HCT116 (cell line): ENCODE results near the gene CRBN. TPM values are rescaled to one million over a fixed set of nuclear protein-coding genes. Genes with fewer than 3 reads are reported as not detected.

Experiments used
- ATAC-seq: fragments of 200-7000 bp; cut with Tn5 transposase; 2 replicates; pipeline ENCODE4 v1.9.1; 2020; ENCODE audit warnings: mild to moderate bottlenecking, moderate library complexity
- BruUV-seq: library from RNA; stranded (reverse); fragments of 400-500 nt; replicated peaks from 2 replicates; lab custom pipeline; 2021; lab: Mats Ljungman, UMichigan
- CTCF ChIA-PET: fragments of 300-600 bp; sonication (Branson Sonifier 250); formaldehyde crosslinking; loops from one replicate; lab custom pipeline; 2021; ENCODE audit warnings: antibody characterized with exemption; lab: Charles Lee
- POLR2A ChIA-PET: fragments of 300-600, 350-600 bp; sonication (Branson Sonifier 250); formaldehyde crosslinking; loops from one replicate; lab custom pipeline; 2021; ENCODE audit warnings: antibody characterized with exemption; lab: Charles Lee
- RAD21 ChIA-PET, 2 experiments: fragments of 300-600 bp; sonication (Branson Sonifier 250); formaldehyde crosslinking; loops; one replicate each; lab custom pipeline; 2023; ENCODE audit warnings: low total read pairs in 2 of 2; ENCODE audit not compliant: uncharacterized antibody in 2 of 2, unreplicated experiment in 2 of 2, low non-redundant PET in 1 of 2; lab: Charles Lee
- DNase-seq: peaks from one replicate; pipeline ENCODE4 v3.0.0-alpha.2; 2010; ENCODE audit warnings: low read depth, low spot score
- H2AFZ ChIP-seq: fragments of 200-600 bp; shearing (Covaris generic), sonication (generic); 2 replicates; pipeline ENCODE4 v1.6.1; 2017; ENCODE audit warnings: low read depth, mixed run types, mixed read lengths, antibody characterized with exemption, low read length; ENCODE audit not compliant: poor library complexity, severe bottlenecking
- H3K27ac ChIP-seq: 2 replicates; pipeline ENCODE4 v1.5.1; 2012; ENCODE audit warnings: low read depth, low read length
- H3K27me3 ChIP-seq: fragments of 200-600 bp; sonication (generic); 2 replicates; pipeline ENCODE4 v1.6.1; 2016; ENCODE audit warnings: mixed run types, low read length, mixed read lengths; ENCODE audit not compliant: insufficient read depth
- H3K36me3 ChIP-seq, 2 experiments: fragments of 200-500 bp in 1 of 2; fragments of 200-600 bp in 1 of 2; sonication (Bioruptor generic) in 1 of 2; sonication (generic) in 1 of 2; 2 replicates each; pipeline versions ENCODE4 v1.5.1 to v1.6.1; 2014 to 2016; ENCODE audit warnings: low read length in 2 of 2, inconsistent platforms in 1 of 2, mixed read lengths in 1 of 2, mixed run types in 1 of 2; ENCODE audit not compliant: insufficient read depth in 2 of 2, control insufficient read depth in 1 of 2
- H3K4me1 ChIP-seq, 2 experiments: fragments of 200-600 bp in 1 of 2; sonication (generic) in 1 of 2; 2 replicates each; pipeline versions ENCODE4 v1.5.1 to v1.6.1; 2012 to 2017; ENCODE audit warnings: low read length in 2 of 2, inconsistent platforms in 1 of 2, mild to moderate bottlenecking in 1 of 2, mixed read lengths in 1 of 2, mixed run types in 1 of 2, moderate library complexity in 1 of 2; ENCODE audit not compliant: insufficient read depth in 2 of 2, control insufficient read depth in 1 of 2
- H3K4me2 ChIP-seq: fragments of 200-600 bp; sonication (generic); 2 replicates; pipeline ENCODE4 v1.6.1; 2017; ENCODE audit warnings: mixed run types, low read length, mixed read lengths
- H3K4me3 ChIP-seq, 2 experiments: fragments of 200-600 bp in 1 of 2; sonication (generic) in 1 of 2; replicated peaks in 1 of 2; 2 replicates each; pipeline ENCODE4 v1.5.1; 2011 to 2016; ENCODE audit warnings: low read length in 2 of 2, control low read depth in 1 of 2, low read depth in 1 of 2, mild to moderate bottlenecking in 1 of 2, mixed read lengths in 1 of 2, mixed run types in 1 of 2
- H3K79me2 ChIP-seq: fragments of 200-600 bp; sonication (generic); 2 replicates; pipeline ENCODE4 v1.6.1; 2017; ENCODE audit warnings: mild to moderate bottlenecking, mixed run types, low read length, moderate library complexity, mixed read lengths; ENCODE audit not compliant: insufficient read depth
- H3K9ac ChIP-seq: fragments of 200-600 bp; sonication (generic); 2 replicates; pipeline ENCODE4 v1.6.1; 2016; ENCODE audit warnings: low read length, mixed read lengths
- H3K9me2 ChIP-seq: fragments of 200-600 bp; sonication (generic), shearing (Covaris generic); 2 replicates; pipeline ENCODE4 v1.6.1; 2017; ENCODE audit warnings: mixed run types, mild to moderate bottlenecking, moderate library complexity; ENCODE audit not compliant: insufficient read depth
- H3K9me3 ChIP-seq, 2 experiments: fragments of 200-500 bp in 1 of 2; fragments of 200-600 bp in 1 of 2; sonication (Bioruptor generic) in 1 of 2; sonication (generic) in 1 of 2; 2 replicates each; pipeline ENCODE4 v1.6.1; 2014 to 2017; ENCODE audit warnings: low read length in 2 of 2, mixed read lengths in 2 of 2, inconsistent platforms in 1 of 2, low read depth in 1 of 2, mild to moderate bottlenecking in 1 of 2, mixed run types in 1 of 2, moderate library complexity in 1 of 2; ENCODE audit not compliant: control insufficient read depth in 1 of 2, insufficient read depth in 1 of 2
- H4K20me1 ChIP-seq: fragments of 200-600 bp; sonication (generic), shearing (Covaris generic); 2 replicates; pipeline ENCODE4 v1.6.1; 2017; ENCODE audit warnings: mixed run types, mild to moderate bottlenecking, moderate library complexity; ENCODE audit not compliant: insufficient read depth
- ATF3 ChIP-seq: IDR thresholded peaks from 2 replicates; pipeline ENCODE4 v1.6.1; 2012
- CEBPB ChIP-seq: IDR thresholded peaks from 2 replicates; pipeline ENCODE4 v1.6.1; 2012; ENCODE audit warnings: low read depth
- CTCF ChIP-seq, 3 experiments: fragments of 200-600 bp in 1 of 3; sonication (generic) in 1 of 3; IDR thresholded peaks in 2 of 3; conservative IDR thresholded peaks in 1 of 3; 2 replicates each; pipeline ENCODE4 v1.5.1; 2012 to 2017; ENCODE audit warnings: low read depth in 2 of 3, low read length in 2 of 3, antibody characterized with exemption in 1 of 3, borderline replicate concordance in 1 of 3, control low read depth in 1 of 3, mild to moderate bottlenecking in 1 of 3, mixed read lengths in 1 of 3, mixed run types in 1 of 3, moderate library complexity in 1 of 3; ENCODE audit not compliant: insufficient read depth in 1 of 3
- ELF1 ChIP-seq: IDR thresholded peaks from 2 replicates; pipeline ENCODE4 v1.6.1; 2012; ENCODE audit warnings: low read depth, borderline replicate concordance
- EZH2 ChIP-seq: fragments of 200-600 bp; sonication (generic); IDR thresholded peaks from 2 replicates; pipeline ENCODE4 v1.6.1; 2017; ENCODE audit warnings: antibody characterized with exemption, mixed run types
- JUND ChIP-seq: IDR thresholded peaks from 2 replicates; pipeline ENCODE4 v1.6.1; 2012
- POLR2A ChIP-seq: IDR thresholded peaks from 2 replicates; pipeline ENCODE4 v1.7.0; 2011; ENCODE audit warnings: borderline replicate concordance; ENCODE audit not compliant: insufficient read depth, insufficient read length; ENCODE audit errors: extremely low read depth
- POLR2AphosphoS5 ChIP-seq: IDR thresholded peaks from 2 replicates; pipeline ENCODE4 v1.6.1; 2011; ENCODE audit warnings: mild to moderate bottlenecking, low read depth, low read length, moderate library complexity
- SP1 ChIP-seq: IDR thresholded peaks from 2 replicates; pipeline ENCODE4 v1.6.1; 2012; ENCODE audit warnings: low read depth
- SRF ChIP-seq: IDR thresholded peaks from 2 replicates; pipeline ENCODE4 v1.6.1; 2012; ENCODE audit warnings: low read depth
- YY1 ChIP-seq: IDR thresholded peaks from 2 replicates; pipeline ENCODE4 v1.6.1; 2011; ENCODE audit warnings: low read length, low read depth, moderate library complexity, mild to moderate bottlenecking; ENCODE audit not compliant: insufficient replicate concordance; ENCODE audit errors: extremely low read depth
- ZFX ChIP-seq: fragments of 450-650 bp; IDR thresholded peaks from 2 replicates; pipeline ENCODE4 v1.6.1; 2017
- intact Hi-C: fragments of 100-400 bp; cut with micrococcal nuclease; formaldehyde crosslinking; loops from 2 replicates; pipeline ENCODE4 v1.10.0; 2022
- total RNA-seq: library from RNA; stranded (reverse); gene quantifications from one replicate; pipeline ENCODE4 v1.2.1, GENCODE V29; 2021; ENCODE audit not compliant: unreplicated experiment

The CRBN gene
- total RNA-seq, 1 experiment from 2014 or later, result 29.1 TPM

- no peak overlapping the region for H3K4me2 ChIP-seq
- ATAC-seq, result no peak
- H3K4me3 ChIP-seq, result no peak overlapping the region
- H3K36me3 ChIP-seq, result no peaks in the 10 kb centered on the region
- RAD21 ChIA-PET, result no interaction called here
- POLR2A ChIA-PET, result interaction anchor here (0.7 kb wide), 1 partner anchor 20 kb away, joined by 3 read pairs; no protein-coding TSS in a partner anchor
- no peaks in the 10 kb centered on the region for H3K9me3 ChIP-seq
- H3K9me2 ChIP-seq, result no peaks in the 10 kb centered on the region
- no peak overlapping the region for H3K9ac ChIP-seq
- H3K4me1 ChIP-seq, result no peaks in the 10 kb centered on the region
- DNase-seq, result no peak
- H3K27me3 ChIP-seq, result peaks cover 27% of the 10 kb centered on the region; the same call in 1 of the 2 replicates
- H3K79me2 ChIP-seq, result no peaks in the 10 kb centered on the region
- H4K20me1 ChIP-seq, result no peaks in the 10 kb centered on the region
- H2AFZ ChIP-seq, result no peak overlapping the region
- no TSS peak for BruUV-seq
- intact Hi-C loops, result no loop called here
- H3K27ac ChIP-seq, result no peak overlapping the region
- TF ChIP-seq POLR2A (no peak), EZH2 (no peak), YY1 (no peak), POLR2AphosphoS5 (no peak), ELF1 (no peak), CTCF (IDR thresholded peaks at IDR 0.05 in 2 of 3, conservative IDR thresholded peaks at IDR 0.05 in 1 of 3; ENCODE audit: borderline replicate concordance in 1 of 3, insufficient read depth in 1 of 3, low read depth in 2 of 3, low read length in 2 of 3) (no peak), CEBPB (no peak), JUND (no peak), ATF3 (no peak), ZFX (no peak), SRF (no peak), SP1 (no peak)
- TF ChIP-seq, all 23 proteins: peak for 0
- CTCF ChIA-PET, result no interaction called here
Measured at GRCh38 chr3:3105815-3106214, 73.7 kb downstream of the CRBN start.
